Activated CD8-positive, alpha-beta memory T cell treated with anti-CD3 and anti-CD28 coated beads, Interleukin-2, amount 50 U/mL, for 1 hour (primary cell): ENCODE measurements around the gene HYCC1.
"Not testable (repeated sequence)": the region's sequence is repeated elsewhere in the genome, so short reads cannot be mapped to it uniquely, and the experiment has no call there.

ENCODE experiments used
- DNase-seq: peaks from one replicate; pipeline ENCODE4 v3.0.0-alpha.2; 2020; ENCODE audit errors: extremely low read depth

Gene HYCC1

GRCh38 chr7:22985436-22985835 lies 28.5 kb downstream of the HYCC1 start:
- DNase-seq: no peak

- DNase-seq: no peak
These were observed 30.6 kb downstream of the HYCC1 start for GRCh38 chr7:22983257-22983855.

GRCh38 chr7:22980422-22980821 lies 33.5 kb downstream of the HYCC1 start:
- DNase-seq: no peak

DNA sequence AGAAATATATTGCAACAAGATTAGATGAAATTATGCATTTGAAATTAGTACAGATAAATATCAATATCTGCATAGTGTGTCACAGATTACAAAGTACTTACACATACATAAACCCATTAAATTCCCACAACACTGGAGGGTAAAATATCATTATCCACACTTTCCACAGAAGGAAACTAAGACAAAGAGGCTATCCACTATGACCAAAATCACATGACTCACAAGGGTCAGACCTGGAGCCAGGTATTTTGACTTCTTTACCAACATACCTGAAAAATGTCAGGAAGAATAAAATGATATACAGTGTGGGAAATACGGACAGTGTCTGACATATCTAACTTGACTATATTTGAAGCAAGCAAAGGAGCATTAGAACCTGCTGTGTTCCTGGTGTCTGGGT lies 34.1 kb downstream of the HYCC1 start:
- no peak for DNase-seq

GRCh38 chr7:22979251-22979650 lies 34.7 kb downstream of the HYCC1 start:
- no peak for DNase-seq

DNA sequence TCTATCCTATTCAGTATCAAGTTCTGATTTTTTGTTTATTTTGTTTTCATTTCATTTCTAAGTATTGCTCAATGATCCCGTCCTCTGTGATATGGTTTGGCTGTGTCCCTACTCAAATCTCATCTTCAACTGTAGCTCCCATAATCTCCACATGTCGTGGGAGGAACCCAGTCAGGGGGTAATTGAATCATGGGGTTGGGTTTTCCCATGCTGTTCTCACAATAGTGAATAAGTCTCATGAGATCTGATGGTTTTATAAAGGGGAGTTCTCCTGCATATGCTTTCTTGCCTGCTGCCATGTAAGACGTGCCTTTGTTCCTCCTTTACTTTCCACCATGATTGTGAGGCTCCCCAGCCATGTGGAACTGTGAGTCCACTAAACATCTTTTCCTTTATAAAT lies 39.3 kb downstream of the HYCC1 start:
- DNase-seq: not testable (repeated sequence)

DNA sequence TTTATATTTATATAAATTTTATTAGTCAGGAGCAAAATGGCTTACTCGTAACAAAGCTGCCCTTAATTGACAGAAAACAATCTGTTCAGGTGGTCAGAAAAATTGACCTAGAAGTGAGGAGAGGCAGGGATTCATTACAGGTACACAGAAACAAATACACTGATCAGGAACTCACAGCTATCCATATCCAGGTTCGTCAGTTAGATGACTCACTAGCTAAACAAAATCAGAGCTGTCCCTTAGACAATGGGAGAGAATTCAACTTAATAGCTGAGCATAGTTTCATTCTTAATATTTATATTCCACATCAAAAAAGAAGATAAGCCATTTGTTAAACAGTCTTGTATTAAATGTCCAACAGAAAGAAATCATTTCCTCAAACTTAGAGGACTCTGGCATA lies 41.7 kb downstream of the HYCC1 start:
- DNase-seq: no peak

DNA sequence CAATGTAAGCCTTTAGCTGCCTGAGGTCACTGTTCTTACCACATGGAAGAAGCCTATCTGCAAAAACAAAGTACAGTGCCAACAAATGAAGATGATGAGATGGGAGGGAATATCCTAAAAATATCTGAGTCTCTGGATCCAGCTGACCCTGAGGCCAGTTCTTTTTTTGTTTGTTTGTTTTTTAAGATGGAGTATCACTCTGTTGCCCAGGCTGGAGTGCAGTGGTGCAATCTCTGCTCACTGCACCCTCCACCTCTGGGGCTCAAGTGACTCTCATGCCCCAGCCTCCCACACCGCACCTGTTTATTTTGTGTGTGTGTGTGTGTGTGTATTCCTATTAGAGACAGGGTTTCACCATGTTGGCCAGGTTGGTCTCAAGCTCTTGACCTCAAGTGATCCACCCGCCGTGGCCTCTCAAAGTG lies 44.9 kb downstream of the HYCC1 start:
- DNase-seq: no peak
